ENCODE measurements around the gene EDC4. TPM values are rescaled to one million over a fixed set of nuclear protein-coding genes. Genes with fewer than 3 reads are reported as not detected.

Gene EDC4
- total and polyA plus RNA-seq, 2 of the 13 experiments (the other 11 are each of a cell fraction or from before 2014, with no cell fraction given): 51.4 to 59.1 TPM

DNA sequence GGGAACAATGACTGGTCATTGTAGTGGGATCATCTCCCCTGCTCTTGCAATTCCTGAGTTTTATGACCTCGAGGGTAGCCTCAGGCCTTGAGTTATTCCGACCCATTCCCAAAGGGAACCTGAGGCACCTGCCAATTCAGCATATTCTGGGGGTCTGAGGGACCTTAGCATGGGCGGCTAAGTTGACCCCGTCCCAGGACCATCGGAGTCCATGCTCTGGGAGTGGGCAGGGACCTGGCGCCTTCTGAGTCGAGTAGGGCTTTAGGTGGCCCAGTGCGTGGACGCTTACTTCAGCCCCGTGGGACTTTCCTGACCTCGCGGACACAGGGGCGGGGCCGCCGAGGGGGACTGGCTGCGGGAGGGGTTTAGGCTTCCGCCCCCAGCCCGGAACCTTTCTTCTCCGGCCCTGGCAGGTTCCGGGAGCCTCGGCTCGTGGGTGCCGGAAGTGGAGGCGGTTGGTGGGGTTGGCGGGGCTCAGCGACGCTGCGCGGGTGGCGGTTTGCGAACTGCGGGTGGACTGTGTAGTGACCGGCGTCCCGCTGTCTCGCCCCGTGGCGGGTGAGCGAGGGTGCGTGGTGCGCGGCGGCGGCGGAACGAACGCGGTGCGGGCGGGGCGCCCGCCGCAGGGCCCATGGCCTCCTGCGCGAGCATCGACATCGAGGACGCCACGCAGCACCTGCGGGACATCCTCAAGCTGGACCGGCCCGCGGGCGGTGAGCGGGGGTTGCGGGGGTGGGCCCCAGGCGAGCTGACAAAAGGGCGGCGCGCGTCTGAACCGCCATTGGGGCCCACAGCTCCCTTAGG lies at the start of gene EDC4 (continued):
- TF ChIP-seq, protein P1, sequence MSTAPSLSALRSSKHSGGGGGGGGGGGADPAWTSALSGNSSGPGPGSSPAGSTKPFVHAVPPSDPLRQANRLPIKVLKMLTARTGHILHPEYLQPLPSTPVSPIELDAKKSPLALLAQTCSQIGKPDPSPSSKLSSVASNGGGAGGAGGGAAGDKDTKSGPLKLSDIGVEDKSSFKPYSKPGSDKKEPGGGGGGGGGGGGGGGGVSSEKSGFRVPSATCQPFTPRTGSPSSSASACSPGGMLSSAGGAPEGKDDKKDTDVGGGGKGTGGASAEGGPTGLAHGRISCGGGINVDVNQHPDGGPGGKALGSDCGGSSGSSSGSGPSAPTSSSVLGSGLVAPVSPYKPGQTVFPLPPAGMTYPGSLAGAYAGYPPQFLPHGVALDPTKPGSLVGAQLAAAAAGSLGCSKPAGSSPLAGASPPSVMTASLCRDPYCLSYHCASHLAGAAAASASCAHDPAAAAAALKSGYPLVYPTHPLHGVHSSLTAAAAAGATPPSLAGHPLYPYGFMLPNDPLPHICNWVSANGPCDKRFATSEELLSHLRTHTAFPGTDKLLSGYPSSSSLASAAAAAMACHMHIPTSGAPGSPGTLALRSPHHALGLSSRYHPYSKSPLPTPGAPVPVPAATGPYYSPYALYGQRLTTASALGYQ (CRISPR knock-in tag; IDR thresholded peaks at IDR 0.05): peak; percentile 61
- TF ChIP-seq TRIM22 (IDR thresholded peaks at IDR 0.05) (no peak), FOXO1 (CRISPR knock-in tag; IDR thresholded peaks at IDR 0.05) (peak; percentile 75), CENPT (CRISPR knock-in tag; IDR thresholded peaks at IDR 0.05; ENCODE audit: low read depth) (no peak), ZNF557 (CRISPR knock-in tag; IDR thresholded peaks at IDR 0.05) (0 out of 2 replicates have a peak, but pooled peaks have one; percentile 57), ZNF496 (CRISPR knock-in tag; IDR thresholded peaks at IDR 0.05; ENCODE audit: insufficient replicate concordance) (no peak), ZFAT (CRISPR knock-in tag; conservative IDR thresholded peaks at IDR 0.05) (no peak), THAP8 (CRISPR knock-in tag; IDR thresholded peaks at IDR 0.05; ENCODE audit: borderline replicate concordance) (peak; percentile 37; the same call in 1 of the 2 replicates), ZNF652 (CRISPR knock-in tag; IDR thresholded peaks at IDR 0.05; ENCODE audit: borderline replicate concordance, low read depth) (0 out of 2 replicates have a peak, but pooled peaks have one; percentile 26), MYNN (CRISPR knock-in tag; IDR thresholded peaks at IDR 0.05; ENCODE audit: low read depth) (peak; percentile 73; the same call in 1 of the 2 replicates), GATA4 (IDR thresholded peaks at IDR 0.05; ENCODE audit: borderline replicate concordance, low read depth) (peak; percentile 45; the same call in 1 of the 2 replicates), KAT2B (IDR thresholded peaks at IDR 0.05; ENCODE audit: borderline replicate concordance, low read depth, low read length) (no peak), GTF2F1 (IDR thresholded peaks at IDR 0.05; ENCODE audit: low read length) (no peak), FOXP1 (IDR thresholded peaks at IDR 0.05) (no peak), FOXP1 (CRISPR knock-in tag; IDR thresholded peaks at IDR 0.05) (no peak), ZNF138 (CRISPR knock-in tag; IDR thresholded peaks at IDR 0.05; ENCODE audit: low read depth) (peak; percentile 92; the same call in 1 of the 2 replicates), MTA3 (CRISPR knock-in tag; IDR thresholded peaks at IDR 0.05) (no peak)
- TF ChIP-seq, protein P2, sequence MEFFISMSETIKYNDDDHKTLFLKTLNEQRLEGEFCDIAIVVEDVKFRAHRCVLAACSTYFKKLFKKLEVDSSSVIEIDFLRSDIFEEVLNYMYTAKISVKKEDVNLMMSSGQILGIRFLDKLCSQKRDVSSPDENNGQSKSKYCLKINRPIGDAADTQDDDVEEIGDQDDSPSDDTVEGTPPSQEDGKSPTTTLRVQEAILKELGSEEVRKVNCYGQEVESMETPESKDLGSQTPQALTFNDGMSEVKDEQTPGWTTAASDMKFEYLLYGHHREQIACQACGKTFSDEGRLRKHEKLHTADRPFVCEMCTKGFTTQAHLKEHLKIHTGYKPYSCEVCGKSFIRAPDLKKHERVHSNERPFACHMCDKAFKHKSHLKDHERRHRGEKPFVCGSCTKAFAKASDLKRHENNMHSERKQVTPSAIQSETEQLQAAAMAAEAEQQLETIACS (CRISPR knock-in tag; IDR thresholded peaks at IDR 0.05): no peak
- TF ChIP-seq, protein P3, sequence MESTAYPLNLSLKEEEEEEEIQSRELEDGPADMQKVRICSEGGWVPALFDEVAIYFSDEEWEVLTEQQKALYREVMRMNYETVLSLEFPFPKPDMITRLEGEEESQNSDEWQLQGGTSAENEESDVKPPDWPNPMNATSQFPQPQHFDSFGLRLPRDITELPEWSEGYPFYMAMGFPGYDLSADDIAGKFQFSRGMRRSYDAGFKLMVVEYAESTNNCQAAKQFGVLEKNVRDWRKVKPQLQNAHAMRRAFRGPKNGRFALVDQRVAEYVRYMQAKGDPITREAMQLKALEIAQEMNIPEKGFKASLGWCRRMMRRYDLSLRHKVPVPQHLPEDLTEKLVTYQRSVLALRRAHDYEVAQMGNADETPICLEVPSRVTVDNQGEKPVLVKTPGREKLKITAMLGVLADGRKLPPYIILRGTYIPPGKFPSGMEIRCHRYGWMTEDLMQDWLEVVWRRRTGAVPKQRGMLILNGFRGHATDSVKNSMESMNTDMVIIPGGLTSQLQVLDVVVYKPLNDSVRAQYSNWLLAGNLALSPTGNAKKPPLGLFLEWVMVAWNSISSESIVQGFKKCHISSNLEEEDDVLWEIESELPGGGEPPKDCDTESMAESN (CRISPR knock-in tag; conservative IDR thresholded peaks at IDR 0.05): peak; percentile 92
- TF ChIP-seq, protein P4, sequence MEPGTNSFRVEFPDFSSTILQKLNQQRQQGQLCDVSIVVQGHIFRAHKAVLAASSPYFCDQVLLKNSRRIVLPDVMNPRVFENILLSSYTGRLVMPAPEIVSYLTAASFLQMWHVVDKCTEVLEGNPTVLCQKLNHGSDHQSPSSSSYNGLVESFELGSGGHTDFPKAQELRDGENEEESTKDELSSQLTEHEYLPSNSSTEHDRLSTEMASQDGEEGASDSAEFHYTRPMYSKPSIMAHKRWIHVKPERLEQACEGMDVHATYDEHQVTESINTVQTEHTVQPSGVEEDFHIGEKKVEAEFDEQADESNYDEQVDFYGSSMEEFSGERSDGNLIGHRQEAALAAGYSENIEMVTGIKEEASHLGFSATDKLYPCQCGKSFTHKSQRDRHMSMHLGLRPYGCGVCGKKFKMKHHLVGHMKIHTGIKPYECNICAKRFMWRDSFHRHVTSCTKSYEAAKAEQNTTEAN (CRISPR knock-in tag; conservative IDR thresholded peaks at IDR 0.05): peak; percentile 77
